HG03025 (cell line): ENCODE data around the gene TNRC6A.
"Not testable (repeated sequence)": the region's sequence is repeated elsewhere in the genome, so short reads cannot be mapped to it uniquely, and the experiment has no call there.

ENCODE experiments used
- ATAC-seq: cut with Tn5 transposase; IDR thresholded peaks from one replicate; pipeline ENCODE4 v1.9.1; 2021; ENCODE audit warnings: mild to moderate bottlenecking, moderate library complexity; ENCODE audit not compliant: unreplicated experiment, low FRiP score

TNRC6A gene

GRCh38 chr16:24807301-24807700 is 77.8 kb downstream of the TNRC6A start:
- no peak for ATAC-seq

GRCh38 chr16:24810951-24811843 is 81.7 kb downstream of the TNRC6A start:
- no peak for ATAC-seq

- ATAC-seq: not testable (repeated sequence)
Measured at GRCh38 chr16:24812813-24813212, 83.4 kb downstream of the TNRC6A start.

GRCh38 chr16:24815021-24815420 is 85.6 kb downstream of the TNRC6A start:
- ATAC-seq: no peak

GRCh38 chr16:24816688-24817087 is 87.2 kb downstream of the TNRC6A start:
- no peak for ATAC-seq

GRCh38 chr16:24819462-24820040 is 90.1 kb downstream of the TNRC6A start:
- ATAC-seq: no peak

- no peak for ATAC-seq
Measured at GRCh38 chr16:24820522-24820921, 91.1 kb downstream of the TNRC6A start.

- ATAC-seq: no peak
Measured at GRCh38 chr16:24821129-24821528, 91.7 kb downstream of the TNRC6A start.

GRCh38 chr16:24822542-24822941 is 93.1 kb downstream of the TNRC6A start:
- no peak for ATAC-seq

- ATAC-seq: no peak
Measured at GRCh38 chr16:24822974-24823373, 93.5 kb downstream of the TNRC6A start.

- ATAC-seq: no peak
Measured at GRCh38 chr16:24825696-24826095, 96.2 kb downstream of the TNRC6A start.

GRCh38 chr16:24826096-24826690 is 96.7 kb downstream of the TNRC6A start:
- no peak for ATAC-seq

- ATAC-seq: no peak
Measured at GRCh38 chr16:24826817-24827566, 97.5 kb downstream of the TNRC6A start.

GRCh38 chr16:24829153-24829552 is 99.7 kb downstream of the TNRC6A start:
- ATAC-seq: no peak

GRCh38 chr16:24833352-24833751 is 103.9 kb downstream of the TNRC6A start:
- ATAC-seq: no peak

GRCh38 chr16:24834459-24835335 is 105.2 kb downstream of the TNRC6A start:
- no peak for ATAC-seq

- ATAC-seq: no peak
Measured at GRCh38 chr16:24836836-24837235, 107.4 kb downstream of the TNRC6A start.

GRCh38 chr16:24837969-24838368 is 108.5 kb downstream of the TNRC6A start:
- no peak for ATAC-seq

- no peak for ATAC-seq
Measured at GRCh38 chr16:24838554-24839266, 109.3 kb downstream of the TNRC6A start.
